A549 (cell line): ENCODE data around the gene MAPKAPK2.

ENCODE experiments used
- CEBPB ChIP-seq, 2 experiments: fragments of >200 bp in 1 of 2; sonication (Bioruptor Twin) in 1 of 2; formaldehyde crosslinking in 1 of 2; IDR thresholded peaks; 2 replicates each; pipeline ENCODE4 v1.6.1; 2012 to 2016
- CHD2 ChIP-seq: fragments of 150-350 bp; IDR thresholded peaks from 2 replicates; pipeline ENCODE4 v1.6.1; 2014; ENCODE audit warnings: low read length; ENCODE audit not compliant: partially characterized antibody
- JUN ChIP-seq, 2 experiments: fragments of >200 bp; sonication (Bioruptor Twin); formaldehyde crosslinking; IDR thresholded peaks; 2 replicates in 1 of 2; 3 replicates in 1 of 2; pipeline ENCODE4 v1.6.1; 2016 to 2017
- KDM5A ChIP-seq: fragments of 200-600 bp; sonication (generic); IDR thresholded peaks from 2 replicates; pipeline ENCODE4 v1.6.1; 2016; ENCODE audit warnings: antibody characterized with exemption, mild to moderate bottlenecking
- MAX ChIP-seq: IDR thresholded peaks from 2 replicates; pipeline ENCODE4 v1.6.1; 2012
- MYC ChIP-seq: IDR thresholded peaks from 2 replicates; pipeline ENCODE4 v1.6.1; 2012; ENCODE audit warnings: mild to moderate bottlenecking, inconsistent platforms, low read length, improper control_type of control experiment, borderline replicate concordance
- NFE2L2 ChIP-seq: fragments of 150-350 bp; conservative IDR thresholded peaks from 2 replicates; pipeline ENCODE4 v1.6.1; 2014; ENCODE audit warnings: low read length
- PBX3 ChIP-seq: IDR thresholded peaks from 2 replicates; pipeline ENCODE4 v1.6.1; 2012
- PHF8 ChIP-seq: fragments of 200-600 bp; sonication (generic); IDR thresholded peaks from 2 replicates; pipeline ENCODE4 v1.6.1; 2016; ENCODE audit warnings: low read depth, mild to moderate bottlenecking, antibody characterized with exemption, moderate library complexity, borderline replicate concordance
- POLR2A ChIP-seq: IDR thresholded peaks from 2 replicates; pipeline ENCODE4 v1.6.1; 2012; ENCODE audit warnings: mild to moderate bottlenecking, low read length
- SMC3 ChIP-seq: fragments of >200 bp; sonication (Bioruptor Twin); formaldehyde crosslinking; IDR thresholded peaks from 3 replicates; pipeline ENCODE4 v1.6.1; 2018; ENCODE audit warnings: inconsistent platforms
- TF ChIP-seq, protein P1 (sequence below): fragments of >200 bp; sonication (Bioruptor Twin); formaldehyde crosslinking; IDR thresholded peaks from 3 replicates; pipeline ENCODE4 v1.5.1; 2016
- TF ChIP-seq, protein P2 (sequence below): fragments of 250-450 bp; sonication (Bioruptor Pico); IDR thresholded peaks from 2 replicates; pipeline ENCODE4 v1.5.0; 2021; ENCODE audit warnings: mild to moderate bottlenecking, moderate library complexity, borderline replicate concordance

DNA sequence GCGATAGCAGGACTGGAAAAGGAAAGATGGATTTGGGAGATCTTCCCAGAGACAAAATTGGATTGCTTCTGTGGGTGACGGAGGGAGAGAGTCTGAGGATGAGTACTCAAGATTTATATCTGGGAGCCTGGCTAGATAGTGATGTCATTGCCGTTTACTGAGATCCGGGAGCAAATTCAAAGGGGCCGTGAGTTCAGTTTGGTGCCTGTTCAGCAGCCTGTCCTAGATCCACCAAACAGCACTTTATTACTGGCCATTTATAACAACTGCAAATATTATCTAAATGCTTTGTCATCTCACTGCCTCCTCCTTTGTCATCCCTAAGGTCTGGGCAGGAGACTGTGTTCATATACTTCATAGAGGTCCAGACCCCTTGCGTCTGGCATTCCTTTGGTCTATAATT lies 29.2 kb downstream of the MAPKAPK2 start:
- TF ChIP-seq, protein P1, sequence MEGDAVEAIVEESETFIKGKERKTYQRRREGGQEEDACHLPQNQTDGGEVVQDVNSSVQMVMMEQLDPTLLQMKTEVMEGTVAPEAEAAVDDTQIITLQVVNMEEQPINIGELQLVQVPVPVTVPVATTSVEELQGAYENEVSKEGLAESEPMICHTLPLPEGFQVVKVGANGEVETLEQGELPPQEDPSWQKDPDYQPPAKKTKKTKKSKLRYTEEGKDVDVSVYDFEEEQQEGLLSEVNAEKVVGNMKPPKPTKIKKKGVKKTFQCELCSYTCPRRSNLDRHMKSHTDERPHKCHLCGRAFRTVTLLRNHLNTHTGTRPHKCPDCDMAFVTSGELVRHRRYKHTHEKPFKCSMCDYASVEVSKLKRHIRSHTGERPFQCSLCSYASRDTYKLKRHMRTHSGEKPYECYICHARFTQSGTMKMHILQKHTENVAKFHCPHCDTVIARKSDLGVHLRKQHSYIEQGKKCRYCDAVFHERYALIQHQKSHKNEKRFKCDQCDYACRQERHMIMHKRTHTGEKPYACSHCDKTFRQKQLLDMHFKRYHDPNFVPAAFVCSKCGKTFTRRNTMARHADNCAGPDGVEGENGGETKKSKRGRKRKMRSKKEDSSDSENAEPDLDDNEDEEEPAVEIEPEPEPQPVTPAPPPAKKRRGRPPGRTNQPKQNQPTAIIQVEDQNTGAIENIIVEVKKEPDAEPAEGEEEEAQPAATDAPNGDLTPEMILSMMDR, result no peak
- TF ChIP-seq CEBPB (IDR thresholded peaks at IDR 0.05), result no peak
- no peak for TF ChIP-seq JUN (IDR thresholded peaks at IDR 0.05)
- TF ChIP-seq KDM5A, result no peak
- TF ChIP-seq POLR2A, result no peak
- TF ChIP-seq PBX3, result no peak
- TF ChIP-seq PHF8, result no peak
- TF ChIP-seq, protein P2, sequence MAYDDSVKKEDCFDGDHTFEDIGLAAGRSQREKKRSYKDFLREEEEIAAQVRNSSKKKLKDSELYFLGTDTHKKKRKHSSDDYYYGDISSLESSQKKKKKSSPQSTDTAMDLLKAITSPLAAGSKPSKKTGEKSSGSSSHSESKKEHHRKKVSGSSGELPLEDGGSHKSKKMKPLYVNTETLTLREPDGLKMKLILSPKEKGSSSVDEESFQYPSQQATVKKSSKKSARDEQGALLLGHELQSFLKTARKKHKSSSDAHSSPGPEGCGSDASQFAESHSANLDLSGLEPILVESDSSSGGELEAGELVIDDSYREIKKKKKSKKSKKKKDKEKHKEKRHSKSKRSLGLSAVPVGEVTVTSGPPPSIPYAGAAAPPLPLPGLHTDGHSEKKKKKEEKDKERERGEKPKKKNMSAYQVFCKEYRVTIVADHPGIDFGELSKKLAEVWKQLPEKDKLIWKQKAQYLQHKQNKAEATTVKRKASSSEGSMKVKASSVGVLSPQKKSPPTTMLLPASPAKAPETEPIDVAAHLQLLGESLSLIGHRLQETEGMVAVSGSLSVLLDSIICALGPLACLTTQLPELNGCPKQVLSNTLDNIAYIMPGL (CRISPR knock-in tag), result no peak
- TF ChIP-seq SMC3, result no peak
- TF ChIP-seq CHD2, result no peak
- no peak for TF ChIP-seq MAX
- TF ChIP-seq MYC, result no peak
- no peak for TF ChIP-seq NFE2L2
